ENCODE results near the gene CLCN4.

DNA sequence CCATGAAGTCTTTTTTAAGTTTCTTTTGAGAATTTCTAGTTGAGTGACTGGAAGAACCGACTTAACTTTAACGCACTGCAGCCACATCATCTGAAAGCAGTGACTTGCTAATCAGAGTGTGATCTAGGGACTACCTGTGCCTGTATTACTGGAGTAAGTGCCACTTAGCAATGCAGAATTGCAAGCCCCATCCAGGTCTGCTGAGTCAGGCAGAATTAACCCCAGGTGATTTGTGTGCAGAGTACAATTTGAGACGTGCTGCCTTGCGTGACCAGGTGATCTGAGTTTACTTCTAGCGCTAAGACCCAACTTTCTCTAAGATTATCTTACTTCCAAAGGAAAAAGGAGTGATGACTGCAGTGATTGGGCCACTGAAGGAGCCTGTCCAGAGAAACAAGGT is 85.3 kb downstream of the CLCN4 start:
- TF ChIP-seq CTCF (IDR thresholded peaks at IDR 0.05), result no peak
- TF ChIP-seq POLR2A (IDR thresholded peaks at IDR 0.05), result no peak

Measured in adrenal gland (tissue), 5 donors.